Measurements from ENCODE around the gene ZNF490.

ZNF490 gene

GRCh38 chr19:12617646-12618045 is 7.0 kb upstream of the ZNF490 start:
- TF ChIP-seq CTCF (IDR thresholded peaks at IDR 0.05; ENCODE audit: extremely low read depth, missing control alignments) = no peak
- no peak for DNase-seq (ENCODE audit: low spot score)

- DNase-seq (ENCODE audit: low spot score) = peak; percentile 33
- TF ChIP-seq CTCF (IDR thresholded peaks at IDR 0.05; ENCODE audit: extremely low read depth, missing control alignments) = no peak
Observed at GRCh38 chr19:12611361-12611699, 717 bp upstream of the ZNF490 start.

GRCh38 chr19:12607631-12608030 is 3.0 kb downstream of the ZNF490 start:
- DNase-seq (ENCODE audit: low spot score) = no peak
- TF ChIP-seq CTCF (IDR thresholded peaks at IDR 0.05; ENCODE audit: extremely low read depth, missing control alignments) = no peak

GRCh38 chr19:12606796-12607195 is 3.8 kb downstream of the ZNF490 start:
- no peak for TF ChIP-seq CTCF (IDR thresholded peaks at IDR 0.05; ENCODE audit: extremely low read depth, missing control alignments)
- no peak for DNase-seq (ENCODE audit: low spot score)

- peak; percentile 82 for DNase-seq (ENCODE audit: low spot score)
Observed at GRCh38 chr19:12603714-12604113, 6.9 kb downstream of the ZNF490 start.

GRCh38 chr19:12597594-12597993 is 13.0 kb downstream of the ZNF490 start:
- no peak for TF ChIP-seq CTCF (IDR thresholded peaks at IDR 0.05; ENCODE audit: extremely low read depth, missing control alignments)

More at GRCh38 chr19:12603714-12604113, 6.9 kb downstream of the ZNF490 start:
- TF ChIP-seq CTCF (IDR thresholded peaks at IDR 0.05; ENCODE audit: extremely low read depth, missing control alignments) = no peak

GRCh38 chr19:12596927-12597548 is 13.6 kb downstream of the ZNF490 start:
- no peak for TF ChIP-seq CTCF (IDR thresholded peaks at IDR 0.05; ENCODE audit: extremely low read depth, missing control alignments)
- no peak for DNase-seq (ENCODE audit: low spot score)

More at GRCh38 chr19:12597594-12597993, 13.0 kb downstream of the ZNF490 start:
- DNase-seq (ENCODE audit: low spot score) = no peak

All from GM20000 (cell line).